Embryonic facial prominence (tissue), 1 donor: ENCODE measurements around the gene AVEN.
"Not testable (repeated sequence)": the region's sequence is repeated elsewhere in the genome, so short reads cannot be mapped to it uniquely, and the experiment has no call there.

ENCODE experiments used
- DNase-seq: peaks from one replicate; pipeline ENCODE4 v3.0.0-alpha.2; 2016; ENCODE audit errors: extremely low spot score

The AVEN gene

DNA sequence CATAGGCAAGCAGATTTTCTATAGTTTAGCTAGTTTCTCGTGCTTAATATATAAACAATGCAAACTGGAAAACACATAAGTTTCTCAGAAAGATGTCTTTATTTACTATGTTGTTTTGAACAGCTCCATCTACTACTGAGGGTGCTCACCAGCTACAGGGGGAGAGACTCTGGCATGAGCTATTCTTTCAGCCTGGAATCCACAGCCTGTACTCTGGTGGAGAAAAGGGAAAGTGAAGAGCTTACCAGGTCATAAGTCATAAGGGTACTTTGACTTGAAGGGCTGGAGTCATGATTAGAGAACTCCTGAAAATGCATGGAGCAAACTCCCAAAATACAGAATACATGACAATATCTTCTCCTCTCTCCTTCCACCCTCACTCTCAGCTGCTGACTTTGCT, 4.4 kb upstream of the AVEN start:
- no peak for DNase-seq

DNA sequence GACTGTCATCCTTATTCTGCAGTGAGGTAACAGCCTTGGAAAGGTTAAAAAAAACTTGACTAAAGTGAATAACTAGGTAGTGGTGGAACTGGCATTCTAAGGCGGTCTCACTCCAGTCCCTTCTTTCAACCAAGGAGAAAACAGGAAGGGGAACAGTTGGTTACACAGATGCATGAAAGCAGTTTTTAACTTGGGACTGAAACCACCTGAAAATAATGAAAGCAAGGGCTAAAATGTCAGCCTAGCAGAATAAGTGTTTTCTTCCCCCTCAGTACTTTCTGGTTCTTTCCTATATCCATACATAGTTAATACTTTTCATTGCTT, 748 bp upstream of the AVEN start:
- no peak for DNase-seq

DNA sequence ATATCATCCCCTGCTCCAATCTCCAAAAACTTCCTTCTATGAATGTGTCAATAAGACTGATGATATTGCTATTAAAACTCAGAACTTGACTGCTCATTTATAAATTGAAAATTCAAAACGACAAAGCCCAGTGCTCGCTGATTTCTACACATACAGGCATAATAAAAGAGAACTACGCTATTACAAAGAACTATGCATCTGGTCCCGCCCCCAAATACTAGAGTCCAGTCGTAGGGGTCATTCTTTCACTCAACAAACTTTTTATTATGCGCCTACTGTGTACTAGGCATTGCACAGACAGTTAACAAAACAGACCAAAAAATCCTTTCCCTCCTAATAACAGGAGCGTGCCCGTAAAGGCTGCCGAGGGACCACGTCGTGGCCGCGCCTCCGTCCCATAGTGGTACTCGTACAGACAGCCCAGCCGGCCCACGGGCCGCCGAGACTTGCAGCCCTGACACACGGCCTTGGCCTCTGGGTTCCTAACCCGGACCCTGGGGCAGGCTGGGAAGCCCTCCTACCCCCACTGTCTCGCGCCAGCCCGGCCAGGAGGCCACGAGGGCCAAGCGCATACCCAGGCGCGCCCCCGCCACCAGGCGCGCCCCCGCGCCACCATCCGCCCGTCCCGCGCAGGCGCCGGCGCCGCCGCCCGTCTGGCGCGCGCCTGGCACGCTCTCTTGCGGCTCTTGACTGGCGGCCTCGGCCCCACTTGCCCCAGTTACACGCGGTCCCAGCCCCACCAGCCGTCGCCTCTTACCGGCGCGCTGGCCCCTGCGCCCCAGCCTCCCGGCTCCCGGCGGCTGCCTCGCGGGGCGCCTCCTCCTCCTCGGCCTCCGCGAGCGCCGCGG, 757 bp downstream of the AVEN start:
- DNase-seq = peak; percentile 25

DNA sequence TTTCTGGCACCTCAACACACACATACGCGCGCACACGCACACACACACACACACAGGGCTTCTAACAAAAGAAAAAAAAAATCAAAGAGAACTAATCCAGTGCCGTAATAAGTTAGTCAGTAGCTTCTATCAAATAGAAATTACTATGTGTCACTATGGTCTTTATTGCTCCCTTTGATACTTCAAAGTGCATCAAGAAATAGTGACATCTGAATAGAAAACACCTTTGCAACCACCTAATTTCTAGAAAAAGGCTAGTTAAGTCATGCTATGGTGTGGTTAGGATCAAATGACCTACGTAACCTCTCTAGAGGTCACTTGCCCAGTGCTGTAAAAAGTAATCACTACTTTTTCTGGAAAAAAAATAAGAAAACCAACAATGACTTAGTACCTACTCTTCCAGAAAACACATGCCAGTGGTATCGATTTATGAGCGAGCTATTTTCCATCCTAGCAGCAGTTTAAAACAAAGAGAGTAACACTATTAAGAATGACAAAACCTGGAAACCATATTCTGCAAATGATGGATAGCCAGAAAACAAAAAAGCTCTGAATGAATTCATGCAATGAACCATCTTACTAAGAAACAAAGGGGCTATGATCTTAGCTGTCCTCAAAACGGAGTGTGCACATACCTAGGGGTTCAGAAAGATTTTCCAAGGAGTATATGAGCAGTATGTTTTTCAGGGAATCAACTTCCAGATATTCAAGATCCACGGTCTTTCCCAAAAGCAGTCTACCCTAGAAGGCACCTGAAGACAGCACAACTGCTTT, 6.8 kb downstream of the AVEN start:
- no peak for DNase-seq

DNA sequence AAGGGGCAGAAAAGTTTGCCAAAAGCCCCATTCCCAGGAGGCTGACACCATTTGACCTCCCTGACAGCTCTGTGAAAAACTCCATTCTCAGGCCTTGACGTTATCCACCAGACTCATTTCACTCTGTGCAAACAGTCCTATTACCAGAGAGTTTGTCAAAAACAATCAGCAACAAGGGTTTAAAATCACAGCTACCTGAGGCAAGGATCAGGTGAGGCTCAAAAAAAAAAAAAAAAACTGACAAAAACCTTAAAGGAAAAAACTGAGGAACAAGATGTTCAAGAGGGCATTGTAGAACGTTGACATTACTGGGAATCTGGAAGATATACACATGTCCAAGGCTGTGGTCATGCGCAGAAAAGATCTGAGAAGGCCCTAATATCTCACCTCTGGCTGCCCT, 11.4 kb downstream of the AVEN start:
- no peak for DNase-seq

DNA sequence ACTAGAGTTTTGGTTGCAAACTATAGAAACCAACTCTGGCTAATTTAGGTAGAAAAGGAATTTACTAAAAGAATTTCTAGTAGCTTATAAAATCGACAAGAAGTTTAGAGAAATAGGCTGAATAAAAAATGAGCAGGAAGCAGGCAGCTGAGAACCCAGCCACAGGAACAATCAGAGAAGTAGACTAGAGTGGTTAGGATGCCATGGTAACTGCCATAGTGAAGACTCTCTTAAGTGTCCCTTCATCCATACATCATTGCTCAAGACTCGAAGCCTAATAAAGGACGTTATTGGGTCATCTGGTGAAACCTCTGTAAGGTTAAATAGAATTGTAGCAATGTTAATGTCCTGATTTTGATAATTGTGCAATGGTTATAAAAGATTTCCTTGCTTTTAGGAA, 13.8 kb downstream of the AVEN start:
- no peak for DNase-seq

DNA sequence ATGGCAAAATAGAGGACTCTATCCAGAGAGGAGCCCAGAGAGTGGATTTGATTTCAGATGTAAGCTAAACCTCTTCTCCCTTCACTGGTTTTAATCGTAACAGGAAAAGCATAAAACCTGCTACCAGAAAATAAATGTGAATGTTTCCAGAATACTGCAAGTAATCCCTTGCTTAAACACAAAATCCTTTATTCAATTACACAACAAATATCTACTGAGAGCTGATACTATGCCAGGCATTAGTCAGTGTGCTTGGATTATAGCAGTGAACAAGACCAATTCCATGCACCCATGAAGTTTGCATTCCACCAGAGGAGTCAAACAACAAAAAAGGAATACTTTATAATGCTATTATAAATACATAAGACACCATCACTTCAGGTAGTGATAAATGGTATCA, 15.1 kb downstream of the AVEN start:
- no peak for DNase-seq

DNA sequence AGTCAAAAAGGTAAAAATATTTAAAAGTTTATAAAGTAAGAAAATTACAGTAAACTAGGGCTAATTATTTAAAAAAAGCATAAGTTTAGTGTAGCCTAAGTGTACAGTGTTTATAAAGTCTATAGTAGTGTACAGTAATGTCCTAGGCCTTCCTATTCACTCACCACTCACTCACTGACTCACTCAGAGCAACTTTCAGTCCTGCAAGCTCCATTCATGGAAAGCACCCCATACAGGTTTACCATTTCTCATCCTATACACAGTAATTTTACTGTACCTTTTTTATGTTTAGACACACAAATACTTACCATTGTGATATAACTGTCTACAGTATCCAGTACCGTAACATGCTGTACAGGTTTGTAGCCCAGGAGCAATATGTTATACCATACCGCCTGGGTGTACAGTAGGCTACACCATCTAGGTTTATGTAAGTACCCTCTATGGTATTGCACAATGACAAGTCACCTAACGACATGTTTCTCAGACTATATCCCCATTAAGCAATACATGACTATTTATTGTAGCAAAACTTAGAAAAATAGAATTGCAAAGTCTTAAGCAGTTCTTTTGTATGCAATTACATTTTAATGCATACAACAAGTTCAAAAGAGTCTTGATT, 19.5 kb downstream of the AVEN start:
- DNase-seq = no peak

DNA sequence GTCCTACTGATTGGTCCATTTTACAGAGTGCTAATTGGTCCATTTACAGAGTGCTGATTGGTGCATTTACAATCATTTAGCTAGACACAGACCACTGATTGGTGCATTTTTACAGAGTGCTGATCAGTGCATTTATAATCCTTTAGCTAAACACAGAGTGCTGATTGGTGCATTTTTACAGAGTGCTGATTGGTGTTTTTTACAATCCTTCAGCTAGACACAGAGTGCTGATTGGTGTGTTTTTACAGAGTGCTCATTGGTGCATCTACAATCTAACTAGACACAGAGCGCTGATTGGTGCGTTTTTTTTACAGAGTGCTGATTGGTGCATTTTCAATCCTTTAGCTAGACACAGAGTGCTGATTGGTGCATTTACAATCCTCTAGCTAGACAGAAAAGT, 20.3 kb downstream of the AVEN start:
- not testable (repeated sequence) for DNase-seq

DNA sequence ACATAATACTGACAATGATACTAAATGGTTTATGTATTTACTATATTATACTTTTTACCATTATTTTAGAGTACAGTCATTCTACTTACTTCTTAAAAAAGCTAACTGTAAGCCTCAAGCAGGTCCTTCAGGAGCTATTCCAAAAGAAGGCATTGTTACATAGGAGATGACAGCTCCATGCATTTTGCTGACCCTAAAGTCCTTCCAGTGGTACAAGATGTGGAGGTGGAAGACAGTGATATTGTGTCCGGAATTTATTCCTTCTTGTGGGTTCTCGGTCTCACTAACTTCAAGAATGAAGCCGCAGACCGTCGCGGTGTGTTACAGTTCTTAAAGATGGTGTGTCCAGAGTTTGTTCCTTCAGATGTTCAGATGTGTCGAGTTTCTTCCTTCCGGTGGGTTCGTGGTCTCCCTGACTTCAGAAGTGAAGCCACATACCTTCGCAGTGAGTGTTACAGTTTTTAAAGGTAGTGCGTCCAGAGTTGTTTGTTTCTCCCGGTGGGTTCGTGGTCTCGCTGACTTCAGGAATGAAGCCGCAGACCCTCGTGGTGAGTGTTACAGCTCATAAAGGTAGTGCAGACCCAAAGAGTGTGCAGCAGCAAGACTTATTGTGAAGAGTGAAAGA, 20.9 kb downstream of the AVEN start:
- no peak for DNase-seq

DNA sequence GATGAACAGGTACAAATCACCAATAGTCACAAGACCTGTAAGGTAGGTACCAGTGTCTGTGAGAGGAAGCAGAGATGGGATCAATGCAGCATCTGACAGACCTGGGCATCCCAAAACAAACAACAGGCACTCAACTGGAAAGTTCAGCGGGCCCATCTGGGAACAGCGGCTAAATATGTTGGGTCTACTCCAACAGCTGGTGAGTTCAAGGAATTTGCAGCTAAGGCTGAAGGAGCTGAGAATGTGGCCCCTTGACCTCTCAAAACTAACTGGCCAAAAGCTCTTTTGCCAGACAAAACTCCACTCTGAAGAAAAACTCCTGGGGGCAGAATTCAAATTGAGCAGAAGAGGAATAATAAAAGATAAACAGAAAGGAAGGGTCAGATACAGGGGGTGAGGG, 24.4 kb downstream of the AVEN start:
- no peak for DNase-seq

DNA sequence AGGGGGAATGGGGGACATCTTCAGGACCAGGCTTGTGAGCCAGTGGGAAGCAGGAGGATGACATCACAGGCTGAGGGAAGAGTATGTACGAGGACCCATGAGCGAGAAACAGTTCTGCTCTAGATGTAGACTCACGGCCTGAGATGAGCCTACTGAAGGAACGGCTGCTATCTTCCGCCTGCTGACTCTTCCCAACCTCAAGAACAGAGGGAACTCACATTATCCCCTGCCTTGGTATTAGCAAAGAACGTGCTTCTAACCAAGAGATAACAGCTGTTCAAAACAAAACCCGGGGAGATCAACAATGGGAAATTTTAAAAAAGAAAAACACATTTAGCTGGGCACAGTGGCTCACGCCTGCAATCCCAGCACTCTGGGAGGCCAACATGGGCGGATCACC, 25.3 kb downstream of the AVEN start:
- DNase-seq = no peak

DNA sequence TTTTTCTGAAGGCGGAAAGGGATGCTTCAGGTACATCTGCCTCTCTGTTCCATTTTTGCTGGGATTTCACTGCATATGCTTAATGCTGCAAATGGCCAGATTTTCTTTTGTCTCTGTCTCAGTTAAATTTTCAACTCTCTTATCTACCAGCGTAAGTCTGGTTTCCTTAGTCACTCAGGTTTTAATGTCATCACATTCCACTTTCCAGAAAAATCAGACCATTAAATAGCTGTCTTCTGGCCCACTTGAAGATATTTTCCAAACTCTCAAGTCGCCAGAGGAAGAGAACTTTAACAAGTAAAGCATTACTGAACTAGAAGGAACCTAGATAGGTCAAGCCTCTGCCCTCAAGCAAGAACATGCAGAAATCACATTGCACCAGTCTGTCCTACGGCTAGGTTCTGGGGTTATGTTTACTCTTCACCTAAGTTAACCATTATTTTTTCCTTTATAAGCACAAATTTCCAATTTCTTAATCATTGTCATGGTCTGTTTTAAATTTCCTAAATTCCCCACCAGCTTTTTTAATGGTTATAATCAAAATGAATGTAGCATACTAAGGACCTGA, 26.5 kb downstream of the AVEN start:
- no peak for DNase-seq

DNA sequence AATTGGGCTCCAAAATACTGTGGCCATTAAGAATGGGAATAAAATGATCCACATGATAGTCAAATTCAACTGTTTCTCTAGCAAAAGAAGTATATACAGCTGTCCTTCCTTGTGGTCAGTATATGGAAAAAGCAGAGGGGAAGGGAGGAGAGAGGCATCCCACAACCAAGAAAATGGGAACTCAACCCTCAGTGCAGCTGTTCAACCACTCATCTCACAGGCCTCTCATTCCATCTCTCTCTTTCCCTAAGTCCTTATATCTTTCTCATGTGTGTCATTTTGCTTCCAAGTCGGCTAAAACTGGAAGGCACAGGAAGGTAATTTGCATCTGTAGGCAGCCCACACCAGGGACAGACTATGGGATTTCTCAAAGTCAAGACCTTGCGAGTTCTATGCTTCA, 27.5 kb downstream of the AVEN start:
- no peak for DNase-seq

DNA sequence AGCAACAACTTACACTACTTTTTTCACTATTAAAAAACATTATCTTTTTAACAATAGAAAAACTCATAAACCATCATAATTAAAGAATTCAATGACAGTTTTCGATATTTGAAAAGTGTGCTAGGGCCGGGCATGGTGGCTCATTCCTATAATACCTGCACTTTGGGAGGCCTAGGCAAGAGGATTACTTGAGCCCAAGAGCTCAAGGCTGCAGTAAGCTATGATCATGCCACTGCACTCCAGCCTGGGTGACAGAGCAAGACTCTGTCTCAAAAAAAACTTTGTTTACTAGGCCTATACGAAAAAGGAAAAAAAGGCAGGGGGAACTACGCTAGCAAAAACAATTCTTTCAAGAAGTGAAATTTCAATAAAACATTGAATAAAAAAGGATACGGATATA, 28.1 kb downstream of the AVEN start:
- no peak for DNase-seq

DNA sequence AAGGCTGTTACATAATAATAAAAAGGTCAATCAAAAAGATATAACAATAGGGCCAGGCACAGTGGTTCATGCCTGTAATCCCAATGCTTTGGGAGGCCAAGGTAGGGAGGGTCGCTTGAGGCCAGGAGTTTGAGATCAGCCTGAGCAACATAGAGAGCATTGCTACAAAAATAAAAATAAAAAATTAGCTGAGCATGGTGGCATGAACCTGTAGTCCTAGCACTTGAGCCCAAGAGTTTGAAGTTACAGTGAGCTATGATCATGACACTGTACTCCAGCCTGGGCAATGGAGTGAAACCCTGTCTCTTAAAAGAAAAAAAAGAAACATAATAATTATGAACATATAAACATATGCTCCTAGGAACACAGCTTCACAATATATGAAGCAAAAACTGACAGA, 29.3 kb downstream of the AVEN start:
- DNase-seq = no peak

DNA sequence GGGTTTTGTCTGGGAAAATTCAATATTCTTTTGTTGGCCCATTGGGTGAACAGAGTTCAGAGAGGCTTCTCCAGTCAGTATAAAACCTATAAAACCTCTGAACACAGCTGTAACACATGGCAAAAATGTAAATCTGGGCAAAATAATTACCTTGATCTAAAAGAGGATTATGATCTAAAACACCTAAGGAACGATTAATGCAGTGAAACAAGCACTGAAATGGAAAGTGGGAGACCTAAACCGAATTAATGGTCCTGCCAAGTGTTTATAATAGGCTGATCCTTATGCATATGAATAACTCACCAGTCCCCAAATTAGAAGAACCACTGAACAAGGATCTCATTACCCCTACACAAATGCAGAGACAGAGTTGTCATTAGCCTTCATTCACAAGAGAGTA, 32.6 kb downstream of the AVEN start:
- no peak for DNase-seq

DNA sequence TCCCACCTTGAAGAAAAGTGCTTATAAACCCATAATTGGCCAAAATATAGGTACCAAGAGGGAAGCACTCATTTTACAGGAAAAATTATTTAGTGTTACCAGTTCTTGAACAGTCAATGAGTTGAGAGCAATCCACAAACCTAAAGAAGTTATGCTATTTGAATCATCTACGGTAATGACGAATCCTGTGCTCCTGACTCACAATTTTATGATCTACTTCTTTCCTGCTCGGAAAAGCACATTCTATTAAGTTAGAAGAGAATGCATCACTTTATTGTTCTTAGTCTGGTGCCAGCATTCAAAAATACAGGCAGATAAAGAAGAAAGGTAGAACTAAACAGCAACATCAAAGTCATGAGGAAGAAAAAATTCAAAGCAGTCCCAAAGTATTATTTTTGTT, 37.5 kb downstream of the AVEN start:
- no peak for DNase-seq

DNA sequence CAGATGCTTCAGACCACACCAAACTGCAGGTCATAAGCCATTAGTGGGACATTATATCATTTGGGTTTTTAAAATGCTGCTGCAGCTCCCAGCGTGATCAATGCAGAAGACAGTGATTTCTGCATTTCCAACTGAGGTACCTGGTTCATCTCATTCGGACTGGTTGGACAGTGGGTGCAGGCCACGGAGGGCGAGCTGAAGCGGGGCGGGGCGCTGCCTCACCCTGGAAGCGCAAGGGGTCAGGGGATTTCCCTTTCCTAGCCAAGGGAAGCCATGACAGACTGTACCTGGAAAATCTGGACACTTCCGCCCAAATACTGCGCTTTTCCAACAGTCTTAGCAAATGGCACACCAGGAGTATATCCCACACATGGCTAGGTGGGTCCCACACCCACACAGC, 43.3 kb downstream of the AVEN start:
- DNase-seq = not testable (repeated sequence)

DNA sequence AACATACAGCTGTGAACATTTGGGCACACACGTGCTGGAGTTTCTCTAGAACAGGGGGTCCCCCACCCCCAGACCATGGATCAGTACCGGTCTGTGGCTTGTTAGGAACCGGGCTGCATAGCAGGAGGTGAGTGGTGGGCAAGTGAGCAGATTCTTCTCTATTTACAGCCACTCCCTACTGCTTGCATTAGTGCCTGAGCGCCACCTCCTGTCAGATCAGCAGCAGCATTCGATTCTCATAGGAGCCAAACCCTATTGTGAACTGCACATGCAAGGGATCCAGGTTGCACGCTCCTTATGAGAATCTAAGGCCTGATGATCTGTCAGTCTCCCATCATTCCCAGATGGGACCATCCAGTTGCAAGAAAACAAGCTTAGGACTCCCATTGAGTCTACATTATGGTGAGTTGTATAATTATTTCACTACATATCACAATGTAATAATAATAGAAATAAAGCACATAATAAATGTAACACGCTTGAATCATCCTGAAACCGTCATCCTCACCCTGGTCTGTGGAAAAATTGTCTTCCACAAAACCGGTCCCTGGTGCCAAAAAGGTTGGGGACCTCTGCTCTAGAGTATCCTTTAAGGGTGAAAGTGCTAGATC, 44.9 kb downstream of the AVEN start:
- DNase-seq = no peak

DNA sequence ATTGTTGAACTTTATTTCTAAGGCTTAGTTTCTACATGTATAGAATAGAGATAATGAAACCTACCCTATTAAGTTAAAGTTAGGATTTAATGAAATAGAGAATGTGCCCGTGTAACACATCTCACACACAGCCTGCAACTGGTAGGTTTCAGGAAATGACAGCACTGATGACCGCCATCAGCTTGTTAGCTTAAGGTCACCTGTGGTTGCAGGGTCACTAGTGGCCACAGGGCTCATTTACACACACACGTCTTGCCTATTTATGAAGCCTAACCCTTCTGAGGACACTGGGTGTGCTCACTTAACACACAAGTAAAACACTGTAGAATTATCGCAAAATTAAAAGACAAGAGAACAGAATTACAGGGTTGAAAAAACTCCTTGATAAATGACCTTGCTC, 50.6 kb downstream of the AVEN start:
- DNase-seq = no peak

DNA sequence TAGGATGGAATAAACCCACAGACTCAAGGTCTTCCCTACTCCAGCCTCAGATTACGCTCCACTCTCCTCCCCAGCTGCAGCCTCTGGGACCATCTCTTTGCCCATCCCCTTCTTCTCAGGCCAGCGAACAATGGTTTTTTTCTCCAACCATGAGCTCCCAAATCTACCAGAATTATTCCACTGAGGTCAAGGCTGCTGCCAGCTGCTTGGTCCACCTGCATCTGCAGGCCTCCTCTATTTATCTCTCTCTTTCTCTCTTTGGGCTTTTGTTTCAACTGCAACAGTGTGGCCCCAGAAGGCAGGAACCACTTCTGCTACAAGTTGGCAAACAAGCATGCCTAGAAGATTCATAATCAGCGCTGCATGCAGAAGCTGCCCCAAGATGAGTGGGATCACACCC, 51.6 kb downstream of the AVEN start:
- DNase-seq = no peak
